Stimulated activated CD8-positive, alpha-beta memory T cell treated with anti-CD3 and anti-CD28 coated beads, Interleukin-2, amount 100 ng/mL, for 48 hours (primary cell): Measurements from ENCODE around the gene CXCL1.

ENCODE experiments used
- DNase-seq, 2 donors: peaks; one replicate each; pipeline ENCODE4 v3.0.0-alpha.2; 2020; ENCODE audit warnings: low read depth in 2 of 2

CXCL1 gene

DNA sequence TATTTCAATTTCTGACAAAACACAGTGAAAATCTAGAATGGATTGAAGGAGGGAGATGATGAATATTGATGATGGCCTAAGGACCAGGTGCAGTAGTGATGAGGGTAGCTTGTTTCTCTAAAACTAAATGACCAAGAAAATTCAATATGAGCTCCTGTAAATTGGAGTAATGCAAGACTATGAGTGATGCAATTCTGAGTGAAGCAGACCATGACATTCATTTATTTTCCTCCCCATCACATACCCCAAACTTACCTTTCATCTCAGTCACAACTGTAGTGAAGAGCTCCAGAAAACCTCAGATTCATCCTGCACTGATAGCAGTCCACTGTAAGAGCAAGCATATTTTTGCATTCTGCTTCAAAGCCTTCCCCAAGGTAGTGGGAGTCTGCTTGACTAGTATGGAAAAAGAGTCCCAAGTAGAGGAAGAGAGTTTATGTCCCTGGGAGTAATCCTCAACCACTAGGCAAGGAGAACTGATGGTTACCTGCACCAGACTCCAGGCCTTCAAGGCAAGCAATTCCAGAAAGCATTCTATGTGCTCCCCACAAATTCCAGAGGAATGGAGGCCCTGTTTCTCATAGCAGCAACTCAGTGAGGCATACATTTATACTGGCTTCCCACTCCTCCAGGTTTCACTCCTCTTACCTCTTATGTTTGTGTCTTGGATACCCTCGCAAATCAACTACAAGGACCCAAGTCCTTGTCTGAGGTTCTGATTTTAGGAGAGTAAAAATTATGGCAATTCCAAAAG lies 47.2 kb downstream of the CXCL1 start:
- no peak for DNase-seq

DNA sequence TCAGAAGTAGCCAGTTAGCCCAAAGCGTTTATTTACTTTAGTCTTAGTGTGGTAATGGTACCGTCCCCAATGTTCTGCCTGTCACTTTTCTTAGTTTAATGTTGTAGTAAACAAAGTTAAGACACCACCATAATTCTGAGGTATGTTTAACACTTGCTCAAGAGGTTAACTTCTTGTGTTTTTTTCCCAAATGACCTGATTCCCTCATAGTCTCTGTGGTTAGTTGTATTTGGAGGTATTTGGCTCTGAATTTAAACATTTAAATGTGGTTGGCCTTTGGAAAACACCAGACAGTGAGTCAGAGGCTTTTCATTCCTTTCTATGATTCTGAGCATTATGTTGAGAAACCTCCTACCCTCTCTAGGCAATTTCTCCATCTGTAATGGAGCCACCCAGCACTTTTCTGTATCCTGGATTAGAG lies 47.9 kb downstream of the CXCL1 start:
- DNase-seq = no peak

- no peak for DNase-seq
These were observed 48.9 kb downstream of the CXCL1 start for GRCh38 chr4:73918058-73918457.

GRCh38 chr4:73919691-73920090 lies 50.5 kb downstream of the CXCL1 start:
- DNase-seq = no peak
